Mesothelial cell of epicardium (in vitro differentiated cells): Measurements from ENCODE around the gene RNF207. TPM values are rescaled to one million over a fixed set of nuclear protein-coding genes. Genes with fewer than 3 reads are reported as not detected.

Experiments
- DNase-seq, 2 experiments: peaks; one replicate each; pipeline ENCODE4 v3.0.0; 2021; ENCODE audit warnings: low spot score in 2 of 2; ENCODE audit not compliant: unreplicated experiment in 2 of 2
- H3K27ac Mint-ChIP-seq: 2 replicates; pipeline ENCODE4 v1.8.0; 2021; ENCODE audit warnings: mixed read lengths
- H3K27me3 Mint-ChIP-seq: 2 replicates; pipeline ENCODE4 v1.8.0; 2021; ENCODE audit warnings: low read depth, mixed read lengths
- H3K36me3 Mint-ChIP-seq: 2 replicates; pipeline ENCODE4 v1.8.0; 2021; ENCODE audit warnings: mixed read lengths
- H3K4me1 Mint-ChIP-seq: 2 replicates; pipeline ENCODE4 v1.8.0; 2021; ENCODE audit warnings: mixed read lengths
- H3K4me3 Mint-ChIP-seq: 2 replicates; pipeline ENCODE4 v1.8.0; 2021; ENCODE audit warnings: mild to moderate bottlenecking, moderate library complexity, mixed read lengths
- H3K9me3 Mint-ChIP-seq: 2 replicates; pipeline ENCODE4 v1.8.0; 2021; ENCODE audit warnings: mixed read lengths
- CTCF ChIP-seq: fragments of 200-600 bp; sonication (generic); IDR thresholded peaks from one replicate; pipeline ENCODE4 v1.5.0; 2021; ENCODE audit warnings: antibody characterized with exemption; ENCODE audit not compliant: unreplicated experiment
- total RNA-seq: library from RNA; stranded (reverse); gene quantifications from 3 replicates; pipeline ENCODE4 v1.2.1, GENCODE V29; 2021

Gene RNF207
- total RNA-seq, 1 donor from 2014 or later, result 481 TPM

GRCh38 chr1:6260433-6260934, 54.6 kb downstream of the RNF207 start:
- no peaks in the 10 kb centered on the region for H3K9me3 Mint-ChIP-seq
- peaks cover 41% of the 10 kb centered on the region for H3K27me3 Mint-ChIP-seq
- peaks cover 4% of the 10 kb centered on the region for H3K4me1 Mint-ChIP-seq
- TF ChIP-seq CTCF, result no peak
- H3K36me3 Mint-ChIP-seq, result no peaks in the 10 kb centered on the region
- no peak for DNase-seq
- no peak overlapping the region for H3K4me3 Mint-ChIP-seq
- H3K27ac Mint-ChIP-seq, result no peak overlapping the region

- H3K36me3 Mint-ChIP-seq, result no peaks in the 10 kb centered on the region
- H3K27me3 Mint-ChIP-seq, result peaks cover 41% of the 10 kb centered on the region
- TF ChIP-seq CTCF, result no peak
- peak within 1 kb of the TSS; percentile 39 for H3K27ac Mint-ChIP-seq
- H3K4me1 Mint-ChIP-seq, result peaks cover 7% of the 10 kb centered on the region
- H3K4me3 Mint-ChIP-seq, result peak within 1 kb of the TSS; percentile 65
- H3K9me3 Mint-ChIP-seq, result no peaks in the 10 kb centered on the region
- DNase-seq, result peak in 1 of 2 experiments; percentile 55
Observed at GRCh38 chr1:6260961-6261614, 55.2 kb downstream of the RNF207 start, which contains the start of gene GPR153. Gene GPR153, minus strand, starts transcription at chr1:6261098. Its CDS starts 6,193 bp downstream, at chr1:6254905.

- peaks cover 8% of the 10 kb centered on the region for H3K4me1 Mint-ChIP-seq
- H3K4me3 Mint-ChIP-seq, result peak overlapping the region; percentile 65
- peak overlapping the region; percentile 39 for H3K27ac Mint-ChIP-seq
- no peak for TF ChIP-seq CTCF
- H3K27me3 Mint-ChIP-seq, result peaks cover 39% of the 10 kb centered on the region
- no peaks in the 10 kb centered on the region for H3K9me3 Mint-ChIP-seq
- H3K36me3 Mint-ChIP-seq, result no peaks in the 10 kb centered on the region
- DNase-seq, result no peak
Observed at GRCh38 chr1:6261615-6261995, 55.7 kb downstream of the RNF207 start.

- H3K4me3 Mint-ChIP-seq, result no peak overlapping the region
- no peak for TF ChIP-seq CTCF
Observed at GRCh38 chr1:6262555-6263420, 56.9 kb downstream of the RNF207 start.

GRCh38 chr1:6263716-6264115, 57.8 kb downstream of the RNF207 start:
- Mint-ChIP-seq H3K4me3 (no peak overlapping the region), H3K36me3 (no peaks in the 10 kb centered on the region)
- DNase-seq, result no peak

More at GRCh38 chr1:6262555-6263420, 56.9 kb downstream of the RNF207 start:
- no peak for DNase-seq
- H3K9me3 Mint-ChIP-seq, result no peaks in the 10 kb centered on the region
- H3K4me1 Mint-ChIP-seq, result peaks cover 16% of the 10 kb centered on the region
- peak overlapping the region; percentile 50 for H3K27ac Mint-ChIP-seq
- peaks cover 28% of the 10 kb centered on the region for H3K27me3 Mint-ChIP-seq
- H3K36me3 Mint-ChIP-seq, result no peaks in the 10 kb centered on the region

More at GRCh38 chr1:6263716-6264115, 57.8 kb downstream of the RNF207 start:
- peaks cover 25% of the 10 kb centered on the region for H3K4me1 Mint-ChIP-seq
- no peak overlapping the region for H3K27ac Mint-ChIP-seq
- H3K9me3 Mint-ChIP-seq, result no peaks in the 10 kb centered on the region
- no peak for TF ChIP-seq CTCF
- H3K27me3 Mint-ChIP-seq, result peaks cover 19% of the 10 kb centered on the region
